Astrocyte of the spinal cord (primary cell): ENCODE results near the gene PRKAR1B.

Experiments
- DNase-seq: peaks from one replicate; pipeline ENCODE4 v3.0.0; 2011; ENCODE audit warnings: low read depth, low spot score
- H3K4me3 ChIP-seq: 2 replicates; pipeline ENCODE4 v1.5.1; 2011; ENCODE audit warnings: low read depth, mild to moderate bottlenecking, low read length, moderate library complexity
- CTCF ChIP-seq: IDR thresholded peaks from 2 replicates; pipeline ENCODE4 v1.5.1; 2012; ENCODE audit warnings: low read depth, mild to moderate bottlenecking, low read length, inconsistent platforms
- in situ Hi-C: cut with HindIII; loops from 2 replicates; pipeline ENCODE4 v1.10.0; 2017; ENCODE audit warnings: low sequenced_read_pairs

The PRKAR1B gene

GRCh38 chr7:674454-675410, 52.3 kb downstream of the PRKAR1B start:
- H3K4me3 ChIP-seq: no peak overlapping the region
- DNase-seq: no peak
- TF ChIP-seq CTCF: no peak
- in situ Hi-C loops: no loop called here

- TF ChIP-seq CTCF: no peak
- DNase-seq: no peak
- in situ Hi-C loops: no loop called here
- no peak overlapping the region for H3K4me3 ChIP-seq
Measured at GRCh38 chr7:673681-674453, 53.2 kb downstream of the PRKAR1B start.

- H3K4me3 ChIP-seq: no peak overlapping the region
- no peak for DNase-seq
- no peak for TF ChIP-seq CTCF
- in situ Hi-C loops: no loop called here
Measured at GRCh38 chr7:672891-673290, 54.2 kb downstream of the PRKAR1B start.

GRCh38 chr7:671415-672042, 55.6 kb downstream of the PRKAR1B start:
- DNase-seq: no peak
- TF ChIP-seq CTCF: no peak
- H3K4me3 ChIP-seq: no peak overlapping the region
- in situ Hi-C loops: no loop called here

- TF ChIP-seq CTCF: no peak
- in situ Hi-C loops: no loop called here
- DNase-seq: no peak
Measured at GRCh38 chr7:670501-671390, 56.3 kb downstream of the PRKAR1B start.

More at GRCh38 chr7:670501-671390, 56.3 kb downstream of the PRKAR1B start:
- H3K4me3 ChIP-seq: no peak overlapping the region
